Hypothalamus (tissue), 51 donors: ENCODE results near the gene C9orf50.

Experiments used
- DNase-seq, 51 donors: peaks; one replicate each; lab custom pipeline; 2025; lab: John Stamatoyannopoulos, UW

The C9orf50 gene

DNA sequence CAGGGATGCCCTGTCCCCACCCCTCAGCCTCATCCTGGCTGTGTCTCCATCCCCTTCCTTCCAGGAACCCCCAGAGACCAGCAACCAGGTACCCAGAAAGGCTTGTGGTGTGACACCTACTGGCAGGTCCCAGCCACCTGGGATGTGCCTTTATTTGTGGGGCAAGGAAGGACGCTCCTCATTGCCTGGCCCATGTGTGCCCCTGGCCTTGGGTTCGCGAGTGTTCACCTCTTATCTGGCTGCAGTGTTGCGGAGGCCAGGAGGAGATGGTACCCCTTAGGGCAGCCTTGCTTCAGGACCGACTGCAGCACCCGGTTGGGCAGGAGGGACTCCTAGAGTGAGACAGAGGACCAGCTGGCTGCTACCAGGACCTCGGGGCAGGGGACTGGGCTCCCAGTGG lies 8.8 kb downstream of the C9orf50 start:
- DNase-seq, result peak in 1 of 51 donors; percentile 28

DNA sequence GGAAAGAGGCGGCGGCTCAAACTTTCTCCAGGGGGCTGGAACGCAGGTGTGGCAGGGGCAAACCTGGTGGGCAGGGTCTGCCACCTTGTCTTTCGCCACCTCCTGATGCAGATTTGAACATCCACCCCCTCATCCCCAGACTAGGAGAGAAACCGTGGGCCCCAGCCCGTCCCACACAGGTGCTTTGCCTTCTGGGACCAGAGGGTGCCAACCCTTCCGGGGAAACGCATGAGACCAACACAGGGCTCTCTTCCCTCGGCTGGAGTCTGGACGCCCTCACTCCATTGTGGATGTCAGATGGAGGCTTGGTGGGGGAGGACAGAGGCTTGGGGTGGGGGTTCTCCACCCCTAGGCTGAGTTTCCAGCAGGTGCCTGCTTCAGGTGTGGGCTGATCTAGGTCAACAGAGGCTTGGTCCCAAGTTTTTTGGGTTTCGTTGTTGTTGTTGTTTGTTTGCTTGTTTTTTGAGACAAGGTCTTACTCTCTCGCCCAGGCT lies 9.5 kb downstream of the C9orf50 start:
- no peak for DNase-seq

DNA sequence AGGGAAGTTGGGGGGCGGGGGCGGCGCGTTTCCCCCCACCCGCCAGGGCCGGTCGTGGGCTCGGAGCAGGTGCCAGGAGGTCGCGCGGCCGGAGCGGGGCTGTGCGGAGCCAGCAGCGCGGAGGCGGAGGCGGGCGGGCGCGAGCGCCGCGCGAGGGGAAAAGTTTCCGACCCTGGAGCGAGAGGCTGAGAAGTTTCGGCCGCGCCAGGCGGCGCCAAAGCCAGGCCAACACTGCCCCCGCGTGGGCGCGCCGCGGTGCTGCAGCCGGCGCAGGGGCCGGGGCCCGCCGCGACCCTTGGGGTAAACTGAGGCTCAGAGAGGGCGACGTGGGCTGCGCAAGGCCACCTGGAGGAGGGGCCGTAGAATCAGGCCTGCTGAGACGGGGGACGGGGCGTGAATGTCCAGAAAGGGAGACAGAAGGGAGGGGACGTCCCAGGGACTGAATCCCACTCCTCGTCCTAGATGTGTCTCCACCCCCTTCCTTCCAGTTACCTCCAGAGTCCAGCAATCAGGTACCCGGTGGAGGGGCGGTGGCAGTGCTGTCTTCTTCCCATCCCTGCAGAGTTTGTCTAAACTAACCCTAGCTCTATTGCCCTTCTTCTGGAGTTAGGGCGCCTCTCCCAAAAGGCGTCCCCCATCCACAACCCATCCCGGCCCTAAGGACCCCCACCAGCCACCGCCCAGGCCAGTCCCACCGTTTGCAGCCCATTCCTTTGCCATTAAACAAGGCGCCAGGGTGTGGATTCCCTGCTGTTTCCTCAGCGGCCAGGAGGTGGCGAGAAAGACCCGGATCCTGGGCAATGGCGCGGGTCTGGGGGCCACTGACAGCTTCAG lies 10.2 kb downstream of the C9orf50 start:
- peak in 45 of 51 donors; percentile 22 to 78 (median 52) for DNase-seq

DNA sequence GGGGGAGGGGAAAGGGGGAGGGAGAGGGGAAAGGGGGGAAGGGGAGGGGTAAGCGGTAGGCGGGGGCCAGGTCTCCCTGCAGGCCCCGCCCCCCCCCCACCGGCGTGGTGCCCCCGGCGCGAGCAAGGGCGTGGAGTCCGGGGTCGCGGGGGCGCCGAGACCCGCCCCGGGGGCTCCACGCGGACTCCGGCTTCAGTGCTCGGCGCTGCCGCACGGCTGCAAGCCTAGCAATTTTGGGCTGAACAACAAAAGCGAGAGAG lies 10.8 kb downstream of the C9orf50 start:
- no peak for DNase-seq

DNA sequence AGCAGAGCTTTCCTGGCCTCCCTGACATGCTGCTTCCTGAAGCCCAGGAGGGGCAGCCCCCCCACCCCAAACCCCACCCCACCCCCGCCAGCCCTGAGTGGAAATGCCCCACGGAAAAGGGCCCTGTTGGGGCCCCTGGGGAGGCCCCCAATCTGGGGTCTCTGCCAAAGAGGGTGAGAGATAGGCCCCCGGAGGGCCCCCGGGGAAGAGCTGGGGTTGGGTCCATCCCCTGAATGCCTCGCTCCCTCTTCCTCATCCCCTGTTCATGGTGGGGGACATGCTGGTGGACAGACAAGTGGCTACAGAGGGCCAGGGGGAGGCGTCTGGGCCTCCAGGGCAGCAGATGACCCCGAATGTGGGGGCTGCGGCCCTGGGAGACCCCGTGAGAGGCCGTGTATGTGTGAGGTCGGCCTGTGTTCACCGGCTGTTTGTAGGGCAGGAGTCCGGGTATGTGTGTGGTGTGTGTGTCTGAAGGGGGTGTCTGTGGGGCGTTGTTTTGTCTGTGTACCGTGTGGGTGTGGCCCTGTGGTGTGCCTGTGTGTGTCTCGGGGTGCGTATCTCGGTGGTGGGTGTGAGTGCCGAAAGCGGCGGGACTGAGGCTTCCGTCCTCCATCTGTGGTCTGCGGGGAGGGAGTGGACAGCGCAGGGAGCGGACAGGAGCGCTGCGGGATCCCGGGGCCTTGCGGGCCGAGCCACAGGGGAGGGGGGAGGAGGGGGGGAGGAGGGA lies 11.3 kb downstream of the C9orf50 start:
- DNase-seq, result no peak

DNA sequence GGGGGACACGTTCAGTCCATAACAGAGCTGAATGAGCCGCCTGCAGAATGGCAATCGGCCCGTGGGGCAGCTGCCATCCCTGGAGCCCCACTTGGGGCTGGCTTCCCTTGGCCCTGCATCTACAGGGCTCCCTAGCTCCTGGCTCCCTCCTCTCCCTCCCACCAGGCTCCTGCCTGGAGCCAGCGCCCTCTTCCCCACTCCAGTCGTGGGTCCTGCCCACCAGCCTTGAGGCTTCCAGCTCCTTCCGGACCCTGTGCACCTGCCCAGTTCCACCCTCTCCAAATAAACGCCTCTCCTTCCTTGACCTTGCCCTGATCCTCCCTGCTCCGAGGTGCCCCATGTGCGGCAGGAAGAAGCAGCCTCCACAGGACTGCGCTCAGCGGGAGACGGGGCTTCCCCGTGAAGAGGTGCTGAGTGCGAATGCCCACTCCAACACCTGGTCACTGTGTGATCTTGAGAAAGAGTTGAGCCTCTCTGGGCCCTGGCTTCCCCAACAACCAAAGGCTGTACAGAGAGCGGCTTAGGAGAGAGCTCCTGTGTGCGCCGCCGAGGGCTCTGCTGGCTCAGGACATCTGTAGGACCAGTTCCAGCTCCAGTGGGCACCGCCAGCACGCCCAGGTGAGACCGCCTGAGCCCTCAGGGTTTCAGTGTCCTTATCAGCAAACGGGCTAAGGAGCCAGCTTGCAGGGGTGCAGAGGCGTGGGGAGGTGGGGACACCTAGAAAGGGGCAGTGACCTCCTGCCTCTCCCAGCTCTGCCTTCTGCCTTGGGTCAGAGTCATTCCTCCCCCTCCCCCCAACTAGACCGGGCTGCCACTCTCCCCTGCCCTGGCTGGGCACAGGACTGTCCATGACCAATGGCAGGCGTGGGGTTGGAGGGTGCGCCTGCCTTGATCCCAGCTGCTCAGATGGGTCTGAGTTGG lies 12.1 kb downstream of the C9orf50 start:
- no peak for DNase-seq

DNA sequence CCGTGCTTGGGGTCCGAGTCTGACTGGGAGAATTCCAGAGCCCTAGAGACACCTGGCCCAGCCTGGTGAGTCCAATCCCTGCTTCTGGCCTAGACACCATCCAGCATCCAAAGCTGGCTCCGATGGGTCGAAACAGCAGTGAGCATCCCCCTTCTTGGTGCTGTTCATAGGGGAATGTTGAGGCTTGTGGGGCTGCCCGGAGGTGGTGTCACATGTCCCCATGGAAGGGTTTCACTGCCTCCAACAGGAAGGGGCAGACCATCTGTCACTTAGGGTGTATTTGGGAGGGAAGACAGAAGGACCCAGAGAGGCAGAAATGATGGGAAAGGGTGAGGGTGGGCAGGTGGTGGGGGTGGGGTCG lies 13.9 kb downstream of the C9orf50 start:
- no peak for DNase-seq

DNA sequence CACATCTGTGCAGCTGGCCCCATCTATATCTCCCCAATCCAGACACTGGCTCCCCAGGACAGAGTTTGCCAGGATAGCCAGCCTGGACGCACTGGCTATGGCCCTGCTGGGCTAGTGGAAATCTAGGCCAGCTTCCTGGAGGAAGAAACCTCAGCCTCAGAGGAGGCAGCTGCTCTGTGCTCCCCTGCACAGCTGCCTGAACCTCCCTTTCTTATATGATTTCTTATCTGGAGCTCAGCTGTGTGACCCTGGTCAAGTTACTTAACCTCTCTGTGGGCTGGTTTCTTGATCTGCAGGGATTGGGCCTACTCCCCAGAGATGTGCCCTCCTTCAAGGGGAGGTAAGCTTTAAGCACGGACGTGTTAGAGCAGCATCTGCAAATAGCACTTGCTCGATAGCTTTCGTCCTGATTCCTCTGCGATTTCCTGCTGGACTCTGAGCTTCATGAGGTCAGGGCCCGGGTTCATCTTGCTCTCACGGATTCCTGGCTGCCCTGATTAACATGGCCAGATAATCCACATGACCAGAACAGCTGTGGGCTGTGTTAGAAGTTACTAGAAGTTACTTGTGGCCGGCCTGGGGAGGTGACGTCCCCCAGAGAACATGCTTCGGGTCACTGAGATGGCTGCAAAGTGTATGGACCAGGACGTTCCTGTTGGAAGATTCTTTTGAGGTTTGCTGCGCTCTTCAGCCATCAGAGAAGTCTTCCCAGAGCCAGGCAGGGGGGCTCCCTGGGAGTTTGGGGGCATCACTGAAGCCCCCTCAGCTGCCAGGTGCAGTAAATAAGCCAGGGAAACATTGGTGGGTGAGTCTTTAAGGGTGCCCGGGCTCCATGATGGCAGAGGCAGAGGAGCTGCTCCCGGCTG lies 14.5 kb downstream of the C9orf50 start:
- DNase-seq, result no peak

DNA sequence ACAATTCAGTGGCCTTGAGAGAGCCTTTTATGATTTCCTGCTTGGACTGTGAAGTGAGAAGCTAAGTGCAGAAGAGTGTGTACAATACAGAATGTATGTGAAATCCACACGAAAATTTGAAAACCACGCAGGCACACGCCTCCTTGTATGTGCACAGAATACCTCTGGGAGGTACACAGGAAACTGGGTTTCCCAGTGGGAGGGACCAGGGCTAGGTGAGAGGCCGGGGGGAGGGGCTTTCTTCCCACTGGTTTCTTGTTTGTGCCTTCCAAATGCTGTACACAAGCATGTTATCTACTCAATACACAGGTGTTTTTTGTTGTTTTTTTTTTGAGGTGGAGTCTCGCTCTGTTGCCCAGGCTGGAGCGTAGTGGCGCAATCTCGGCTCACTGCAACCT lies 16.1 kb downstream of the C9orf50 start:
- DNase-seq, result no peak

DNA sequence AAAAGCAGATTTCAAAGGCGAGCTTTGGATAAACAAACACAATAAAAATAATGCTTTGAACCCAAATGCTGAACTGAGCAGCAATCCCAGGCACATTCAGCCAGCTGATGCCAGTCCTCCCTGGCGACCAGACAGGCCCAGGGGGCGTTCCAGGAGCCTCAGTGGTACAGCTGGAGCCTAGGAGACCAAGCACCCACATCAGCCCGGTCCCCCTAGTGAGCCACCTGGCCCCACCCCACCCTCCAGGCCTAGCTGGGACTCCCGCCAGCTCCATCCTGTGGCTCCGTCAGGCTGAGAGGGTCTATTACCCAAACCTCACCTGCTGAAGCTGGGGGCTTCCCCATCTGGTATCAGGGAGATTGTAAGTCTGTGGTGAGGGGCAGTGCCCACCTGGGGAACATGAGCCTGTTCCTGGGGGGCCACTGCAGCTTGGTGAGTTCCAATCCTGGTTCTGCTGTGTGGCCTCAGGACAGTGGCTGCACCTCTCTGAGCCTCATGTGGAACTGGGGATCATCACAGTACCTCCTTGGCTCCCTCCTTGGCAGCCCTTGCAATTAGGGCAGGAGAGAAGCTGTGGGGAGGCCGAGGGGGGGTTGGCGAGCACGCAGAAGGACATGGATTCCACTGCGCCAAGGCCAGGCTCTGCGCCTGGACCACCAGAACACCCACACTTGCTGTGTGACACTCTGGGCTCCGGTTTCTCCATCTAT lies 16.7 kb downstream of the C9orf50 start:
- DNase-seq, result no peak

DNA sequence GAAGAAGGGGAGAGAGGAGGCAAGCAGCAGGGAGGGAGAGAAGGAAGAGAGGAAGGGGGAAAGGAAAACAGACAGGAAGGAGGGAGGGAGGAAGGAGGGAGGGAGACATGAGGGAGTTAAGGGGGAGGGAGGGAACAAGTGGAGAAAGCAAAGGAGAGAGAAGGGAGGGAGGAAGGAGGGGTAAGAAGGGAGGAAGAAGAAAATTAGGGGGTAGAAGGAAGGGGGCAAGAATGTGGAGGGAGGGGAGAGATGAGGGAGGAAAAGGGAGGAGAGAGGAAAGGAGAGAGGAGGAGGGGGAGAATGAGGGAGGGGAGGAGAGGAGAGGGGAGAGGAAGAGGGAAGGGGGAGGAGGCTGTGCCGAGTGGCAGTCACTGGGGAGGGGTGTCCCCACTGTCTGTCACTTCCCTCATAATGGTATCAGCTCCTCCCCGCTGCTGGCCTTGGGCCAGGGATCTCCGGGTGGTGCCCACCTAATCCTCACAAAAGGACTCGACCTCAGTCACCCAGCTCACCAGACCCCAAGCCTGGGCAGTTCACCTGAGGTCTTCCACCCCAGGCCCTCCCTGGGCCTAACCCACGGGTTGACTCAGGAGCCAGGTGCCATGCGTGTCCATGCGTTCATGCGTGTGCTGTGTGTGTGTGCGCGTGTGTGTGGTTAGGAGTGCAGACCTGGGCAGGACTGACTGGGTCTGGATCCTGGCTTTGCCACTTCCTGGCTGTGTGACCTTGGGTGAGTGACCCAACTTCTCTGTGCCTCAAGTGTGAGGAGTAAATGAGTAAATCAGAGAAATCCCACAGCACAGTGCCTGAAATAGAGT lies 18.1 kb downstream of the C9orf50 start:
- no peak for DNase-seq

DNA sequence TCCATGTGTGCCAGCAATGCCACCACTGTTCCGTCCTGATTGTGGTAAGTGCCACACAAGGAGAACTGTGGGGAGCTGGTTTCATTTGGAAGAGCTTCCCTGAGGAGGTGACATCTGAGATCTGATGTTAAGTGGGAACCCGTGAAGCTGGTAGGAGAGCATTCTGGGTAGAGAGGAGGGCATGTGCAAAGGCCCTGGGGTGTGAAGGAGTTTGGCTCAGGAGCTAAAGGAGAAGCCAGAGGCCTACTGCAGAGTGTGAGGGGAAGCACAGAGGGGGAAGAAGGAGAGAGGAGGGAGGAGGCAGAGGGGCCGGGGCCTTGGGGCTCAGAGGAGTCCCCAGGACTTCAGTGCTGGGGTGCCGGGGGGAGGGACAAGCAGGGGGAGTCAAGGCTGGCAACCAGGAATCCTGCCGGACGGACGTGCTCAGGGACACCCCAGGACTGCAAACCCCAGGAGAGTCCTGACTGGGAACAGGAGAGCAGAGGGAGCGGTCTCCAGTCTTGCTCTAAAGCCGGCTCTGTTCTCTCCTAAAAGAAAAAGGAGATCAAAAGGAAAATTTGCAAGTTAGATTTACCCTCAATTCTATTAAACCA lies 19.7 kb downstream of the C9orf50 start:
- no peak for DNase-seq

DNA sequence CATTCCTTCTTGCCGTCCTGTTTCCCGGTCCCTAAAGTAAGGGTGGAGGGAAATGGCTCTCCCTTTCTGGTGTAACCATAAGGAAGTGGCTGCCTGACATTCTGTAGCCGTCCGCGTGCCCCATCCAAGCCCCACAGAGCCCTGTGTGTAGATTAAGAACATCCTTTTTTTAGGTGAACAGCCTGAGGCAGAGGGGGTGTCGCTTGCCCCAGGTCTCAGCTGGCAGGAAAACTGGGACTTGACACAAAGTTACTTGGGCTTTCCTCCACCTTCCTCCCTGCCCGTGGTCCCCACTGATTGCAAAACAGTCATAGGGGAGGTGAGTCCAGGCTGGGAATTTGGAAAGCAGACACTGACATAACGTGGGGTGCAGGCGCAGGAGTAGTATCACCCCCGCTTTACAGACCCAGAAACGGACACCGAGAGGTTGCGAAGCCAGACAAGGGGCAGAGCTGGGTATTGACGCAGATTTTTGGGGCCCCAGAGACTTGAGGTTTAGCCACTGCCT lies 22.8 kb downstream of the C9orf50 start:
- no peak for DNase-seq

DNA sequence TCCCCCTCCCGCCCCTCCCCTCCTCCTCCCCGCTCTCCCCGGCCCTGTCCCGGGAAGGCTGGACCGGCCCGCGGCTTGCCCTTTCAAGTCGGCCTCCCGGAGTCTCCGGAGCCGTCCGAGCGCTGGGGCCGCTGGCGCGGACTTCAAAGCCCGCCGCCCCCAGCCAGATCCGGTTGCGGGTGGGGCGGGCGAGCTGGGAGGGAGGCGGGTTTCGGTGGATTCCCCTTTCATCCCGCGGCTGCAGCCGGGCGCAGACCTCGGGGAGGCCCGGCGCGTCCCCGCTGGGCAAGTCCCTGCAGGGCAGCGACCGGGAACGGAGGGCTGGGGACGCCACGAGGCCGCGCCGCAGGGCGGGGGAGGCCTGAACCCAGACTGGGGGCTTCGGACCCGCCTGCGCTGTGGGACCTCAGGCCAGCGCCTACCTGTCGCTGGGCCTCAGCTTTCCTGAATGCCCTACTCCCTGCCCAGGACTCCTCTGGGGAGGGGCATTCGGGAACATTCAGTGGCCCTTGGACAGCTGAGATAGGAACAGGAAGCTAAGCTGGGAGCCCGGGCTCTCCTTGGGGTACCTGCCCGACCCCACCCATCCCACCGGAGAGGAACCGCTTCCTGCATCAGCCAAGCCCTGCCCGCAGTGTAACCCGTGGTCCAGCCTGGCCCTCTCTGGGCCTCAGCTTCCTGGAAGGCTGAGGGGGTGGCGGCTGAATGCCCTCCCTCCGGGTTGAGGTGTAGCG lies 23.4 kb downstream of the C9orf50 start:
- peak in 2 of 51 donors; percentile 25 to 33 for DNase-seq

DNA sequence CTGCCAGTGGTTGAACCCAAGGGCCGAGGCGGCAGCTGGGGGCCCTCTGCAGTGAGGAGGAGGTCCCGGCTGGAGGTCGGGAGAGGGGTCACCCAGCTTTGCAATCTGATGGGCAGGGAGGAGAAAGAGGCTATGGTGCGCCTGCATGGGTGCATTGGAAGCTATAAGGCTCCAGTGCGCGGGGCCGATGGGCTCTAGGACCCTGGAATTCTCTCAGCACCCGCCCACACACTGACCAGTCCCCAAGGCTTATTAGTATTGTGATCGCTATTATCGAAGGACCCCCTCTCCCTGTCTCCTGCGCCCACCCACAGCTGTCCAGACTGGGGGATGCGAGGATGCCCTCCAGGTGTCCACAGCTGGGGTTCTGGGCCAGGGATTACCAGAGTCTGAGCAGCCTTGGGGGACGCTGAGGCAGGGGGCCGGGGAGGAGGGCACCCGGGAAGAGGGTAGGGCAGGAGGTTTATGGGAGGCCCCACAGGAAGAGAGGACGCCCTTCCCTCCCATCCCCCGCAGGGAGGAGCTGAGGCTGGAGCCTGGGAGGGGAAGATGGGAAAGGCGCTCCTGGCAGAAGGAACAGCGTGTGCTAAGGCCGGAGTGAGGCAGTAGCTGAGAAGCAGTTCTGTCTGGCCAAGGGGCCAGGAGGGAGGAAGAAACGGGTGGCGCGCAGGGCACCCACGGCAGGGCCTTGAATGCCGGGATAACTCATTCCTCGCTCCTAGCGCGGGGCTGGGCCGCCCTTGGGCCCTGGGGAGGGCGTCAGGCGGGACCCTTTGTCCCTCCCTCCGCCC lies 24.2 kb downstream of the C9orf50 start:
- DNase-seq, result peak in 5 of 51 donors; percentile 28 to 61 (median 37)

DNA sequence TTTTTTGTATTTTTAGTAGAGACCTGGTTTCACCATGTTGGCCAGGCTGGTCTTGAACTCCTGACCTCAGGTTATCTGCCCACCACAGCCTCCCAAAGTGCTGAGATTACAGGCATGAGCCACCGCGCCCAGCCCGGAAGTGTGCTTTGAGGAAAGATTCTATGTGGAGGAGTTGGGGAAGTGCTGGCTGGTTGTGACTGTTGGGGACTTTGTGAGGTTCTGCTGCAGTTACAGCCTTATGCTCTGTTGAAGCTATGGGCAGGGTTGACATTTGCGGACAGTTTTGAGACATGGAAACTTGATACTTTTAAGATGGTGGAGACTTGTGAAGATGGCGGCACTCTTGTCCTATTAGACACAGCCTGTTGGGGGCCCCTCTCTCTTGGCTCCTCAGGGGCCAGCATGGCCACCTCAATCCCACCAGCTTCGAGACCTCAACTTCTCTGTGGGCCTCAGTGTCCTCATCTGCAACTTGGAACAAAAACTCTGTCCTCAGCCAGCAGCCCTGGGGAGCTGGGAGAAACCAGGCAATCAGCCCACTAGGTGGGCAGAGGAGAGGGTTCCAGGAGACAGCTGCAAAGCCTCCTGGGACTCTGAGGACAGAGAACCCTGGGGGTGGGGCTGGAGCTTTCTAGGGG lies 24.9 kb downstream of the C9orf50 start:
- DNase-seq, result no peak
